BJ (cell line): Measurements from ENCODE around the gene CLSTN3. TPM values are rescaled to one million over a fixed set of nuclear protein-coding genes. Genes with fewer than 3 reads are reported as not detected.
A peak's percentile ranks its signal among the peaks of the same experiment; 100 is the strongest.

ENCODE experiments used
- CTCF ChIA-PET: fragments of 350-600 bp; formaldehyde crosslinking; extraction: SDS; loops from one replicate; lab custom pipeline; 2021; ENCODE audit warnings: antibody characterized with exemption, inconsistent platforms; lab: Yijun Ruan, JAX
- POLR2A ChIA-PET: fragments of 300-600 bp; sonication (Branson Sonifier 250); formaldehyde crosslinking; extraction: SDS; loops from one replicate; lab custom pipeline; 2021; ENCODE audit warnings: antibody characterized with exemption; lab: Charles Lee
- DNase-seq: peaks from one replicate; pipeline ENCODE4 v3.0.0-alpha.2; 2011; ENCODE audit warnings: low read depth
- H3K27me3 ChIP-seq: 2 replicates; pipeline ENCODE4 v1.6.0; 2011; ENCODE audit warnings: low read length; ENCODE audit not compliant: control insufficient read depth, insufficient read depth
- H3K36me3 ChIP-seq: 2 replicates; pipeline ENCODE4 v1.5.1; 2011; ENCODE audit warnings: low read length; ENCODE audit not compliant: control insufficient read depth, insufficient read depth
- H3K4me3 ChIP-seq: 2 replicates; pipeline ENCODE4 v1.5.1; 2011; ENCODE audit warnings: low read depth, mild to moderate bottlenecking, control low read depth, low read length
- CTCF ChIP-seq: IDR thresholded peaks from 2 replicates; pipeline ENCODE4 v1.5.1; 2011; ENCODE audit warnings: low read depth, mild to moderate bottlenecking, control low read depth, inconsistent platforms, low read length, moderate library complexity; ENCODE audit not compliant: insufficient read depth
- polyA plus RNA-seq: library from polyadenylated mRNA; depleted of rRNA; stranded (reverse); fragments of >200 nt; gene quantifications from 2 replicates; pipeline ENCODE4 v1.2.3, GENCODE V29; 2011

Gene CLSTN3
- polyA plus RNA-seq, 1 experiment: 19.2 TPM

- Histone ChIP-seq H3K27me3 (no peaks in the 10 kb centered on the region), H3K36me3 (peaks cover 2% of the 10 kb centered on the region), H3K4me3 (peak overlapping the region; percentile 96)
- POLR2A ChIA-PET: no interaction called here
- CTCF ChIA-PET: interaction anchor here (0.6 to 4.9 kb wide), 3 partner anchors 45 to 53 kb away, joined by 5 to 41 read pairs (median 25); no protein-coding TSS in a partner anchor
- no peak for TF ChIP-seq CTCF
- DNase-seq: no peak
Measured at GRCh38 chr12:7190268-7191055, 60.3 kb downstream of the CLSTN3 start.

GRCh38 chr12:7193674-7194073 lies 63.5 kb downstream of the CLSTN3 start:
- TF ChIP-seq CTCF: no peak
- Histone ChIP-seq H3K36me3 (peaks cover 2% of the 10 kb centered on the region), H3K27me3 (no peaks in the 10 kb centered on the region), H3K4me3 (no peak overlapping the region)
- POLR2A ChIA-PET: no interaction called here
- CTCF ChIA-PET: interaction anchor here (0.8 kb wide), 1 partner anchor 50 kb away, joined by 3 read pairs; no protein-coding TSS in a partner anchor
- DNase-seq: no peak

- Histone ChIP-seq H3K36me3 (peaks cover 6% of the 10 kb centered on the region), H3K4me3 (no peak overlapping the region), H3K27me3 (no peaks in the 10 kb centered on the region)
- no peak for DNase-seq
- TF ChIP-seq CTCF: no peak
- CTCF ChIA-PET: interaction anchor here (0.8 kb wide), 1 partner anchor 12 kb away, joined by 3 read pairs; no protein-coding TSS in a partner anchor
- POLR2A ChIA-PET: no interaction called here
Measured at GRCh38 chr12:7197841-7198240, 67.7 kb downstream of the CLSTN3 start.

- peaks cover 18% of the 10 kb centered on the region for H3K36me3 ChIP-seq
- TF ChIP-seq CTCF: no peak
- ChIA-PET CTCF (no interaction called here), POLR2A (no interaction called here)
- H3K4me3 ChIP-seq: no peak overlapping the region
- H3K27me3 ChIP-seq: no peaks in the 10 kb centered on the region
- DNase-seq: no peak
Measured at GRCh38 chr12:7203109-7203508, 72.9 kb downstream of the CLSTN3 start.

- ChIA-PET POLR2A (no interaction called here), CTCF (no interaction called here)
- TF ChIP-seq CTCF: no peak
- Histone ChIP-seq H3K27me3 (no peaks in the 10 kb centered on the region), H3K36me3 (peaks cover 28% of the 10 kb centered on the region), H3K4me3 (no peak overlapping the region)
- no peak for DNase-seq
Measured at GRCh38 chr12:7205091-7205490, 74.9 kb downstream of the CLSTN3 start.
